ENCODE measurements around the gene MYB.

The MYB gene

GRCh38 chr6:135191508-135192255 is 10.6 kb downstream of the MYB start:
- DNase-seq = no peak

- DNase-seq = no peak
Measured at GRCh38 chr6:135192256-135193174, 11.4 kb downstream of the MYB start.

GRCh38 chr6:135193221-135193620 is 12.1 kb downstream of the MYB start:
- DNase-seq = no peak

- DNase-seq = no peak
Measured at GRCh38 chr6:135195041-135195440, 13.9 kb downstream of the MYB start.

- DNase-seq = no peak
Measured at GRCh38 chr6:135195522-135195921, 14.4 kb downstream of the MYB start.

GRCh38 chr6:135196739-135197510 is 15.8 kb downstream of the MYB start:
- DNase-seq = no peak

GRCh38 chr6:135202836-135203235 is 21.7 kb downstream of the MYB start:
- DNase-seq = no peak

GRCh38 chr6:135204951-135205350 is 23.8 kb downstream of the MYB start:
- no peak for DNase-seq

GRCh38 chr6:135209803-135210202 is 28.7 kb downstream of the MYB start:
- no peak for DNase-seq

- DNase-seq = no peak
Measured at GRCh38 chr6:135210632-135211305, 29.7 kb downstream of the MYB start.

- DNase-seq = no peak
Measured at GRCh38 chr6:135211306-135211702, 30.2 kb downstream of the MYB start.

GRCh38 chr6:135212020-135212806 is 31.1 kb downstream of the MYB start:
- no peak for DNase-seq

- no peak for DNase-seq
Measured at GRCh38 chr6:135212935-135213334, 31.8 kb downstream of the MYB start.

GRCh38 chr6:135213616-135214015 is 32.5 kb downstream of the MYB start:
- no peak for DNase-seq

GRCh38 chr6:135215160-135215559 is 34.1 kb downstream of the MYB start:
- no peak for DNase-seq

- no peak for DNase-seq
Measured at GRCh38 chr6:135215563-135215962, 34.5 kb downstream of the MYB start.

- DNase-seq = no peak
Measured at GRCh38 chr6:135217663-135218062, 36.6 kb downstream of the MYB start.

- DNase-seq = no peak
Measured at GRCh38 chr6:135219346-135219745, 38.2 kb downstream of the MYB start.

GRCh38 chr6:135221042-135221441 is 39.9 kb downstream of the MYB start:
- no peak for DNase-seq

- DNase-seq = no peak
Measured at GRCh38 chr6:135221505-135221904, 40.4 kb downstream of the MYB start.

GRCh38 chr6:135222623-135223022 is 41.5 kb downstream of the MYB start:
- DNase-seq = no peak

Measured in left hindlimb (tissue), 1 donor.